Measurements from ENCODE around the gene SOCS1. TPM values are rescaled to one million over a fixed set of nuclear protein-coding genes. Genes with fewer than 3 reads are reported as not detected.

Gene SOCS1
- total RNA-seq, 2 donors from 2014 or later, result 16.9 to 22.6 TPM

DNA sequence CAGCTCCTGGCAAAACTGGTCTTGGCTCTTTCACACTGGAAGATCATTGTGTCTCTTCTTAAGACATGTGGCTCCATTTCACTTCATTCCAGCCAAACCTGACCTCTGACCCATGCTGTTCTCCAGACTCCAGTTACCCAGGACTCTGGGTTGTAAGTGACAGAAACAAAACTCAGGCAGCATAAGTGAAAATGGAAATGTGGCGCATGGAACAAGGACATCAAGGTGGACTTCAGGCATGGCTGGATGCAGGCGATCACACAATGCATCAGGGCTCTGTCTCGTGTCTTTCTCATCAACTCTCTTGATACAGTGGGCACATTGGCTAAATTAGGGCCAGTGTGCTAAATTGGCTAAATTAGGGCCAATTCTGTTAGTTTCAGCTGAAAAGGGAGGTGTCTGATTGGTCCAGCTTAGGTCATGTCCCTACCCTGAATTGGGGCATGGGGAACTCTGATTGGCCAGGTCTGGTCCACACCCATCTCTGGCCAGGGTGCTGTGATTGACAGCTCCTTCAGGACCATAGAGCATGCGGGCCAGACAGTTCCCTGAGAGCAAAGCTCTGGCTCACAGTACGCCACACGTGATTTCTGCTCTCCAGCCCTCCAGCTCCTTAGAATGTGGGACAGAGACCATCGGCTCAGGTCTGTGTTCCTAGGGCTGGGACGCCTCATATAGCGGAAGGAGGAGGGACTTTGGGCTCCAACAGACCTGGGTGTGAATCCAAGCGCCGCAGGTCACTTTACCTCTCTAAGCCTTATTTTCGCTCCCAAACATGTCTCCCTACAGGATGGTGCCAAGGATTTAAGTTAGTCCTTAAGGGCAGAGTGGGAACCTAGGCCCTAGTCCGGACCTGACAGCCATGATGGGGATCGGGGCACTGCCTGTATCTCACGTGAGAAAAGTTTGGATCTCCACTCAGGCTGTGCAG is 17.5 kb downstream of the SOCS1 start:
- no peaks in the 10 kb centered on the region for H3K27me3 ChIP-seq (replicated peaks; ENCODE audit: insufficient read depth)
- H3K4me1 ChIP-seq (ENCODE audit: control insufficient read depth in 1 of 2, low read depth in 2 of 2), result peaks cover 0 to 12% of the 10 kb centered on the region in 2 donors
- ATAC-seq (ENCODE audit: insufficient number of reproducible peaks, low FRiP score, low read depth) (no peak), DNase-seq (ENCODE audit: low spot score) (no peak)
- H3K4me3 ChIP-seq, result no peak overlapping the region
- no peak for TF ChIP-seq CTCF (IDR thresholded peaks at IDR 0.05)
- H3K9me3 ChIP-seq, result no peaks in the 10 kb centered on the region
- no peak overlapping the region for H3K27ac ChIP-seq
- H3K36me3 ChIP-seq, result no peaks in the 10 kb centered on the region

GRCh38 chr16:11236461-11237254 is 19.3 kb downstream of the SOCS1 start:
- Histone ChIP-seq H3K36me3 (no peaks in the 10 kb centered on the region), H3K4me3 (no peak overlapping the region), H3K4me1 (ENCODE audit: control insufficient read depth in 1 of 2, low read depth in 2 of 2) (peaks cover 5 to 23% of the 10 kb centered on the region in 2 donors), H3K27ac (no peak overlapping the region), H3K27me3 (replicated peaks; ENCODE audit: insufficient read depth) (no peaks in the 10 kb centered on the region), H3K9me3 (no peaks in the 10 kb centered on the region)
- no peak for TF ChIP-seq CTCF (IDR thresholded peaks at IDR 0.05)
- no peak for DNase-seq (ENCODE audit: low spot score)
- no peak for ATAC-seq (ENCODE audit: insufficient number of reproducible peaks, low FRiP score, low read depth)

DNA sequence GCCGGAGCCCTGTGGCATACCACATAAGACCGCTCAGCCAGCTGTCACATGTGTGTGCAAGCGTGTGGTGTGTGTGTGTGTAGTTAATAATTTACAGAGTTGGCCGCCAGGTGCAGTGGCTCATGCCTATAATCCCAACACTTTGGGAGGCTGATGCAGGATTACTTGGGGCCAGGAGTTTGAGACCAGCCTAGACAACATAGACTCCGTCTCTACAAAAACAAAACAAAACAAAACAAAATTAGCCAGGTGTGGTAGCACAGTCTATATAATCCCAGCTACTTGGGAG is 20.4 kb downstream of the SOCS1 start:
- H3K27me3 ChIP-seq (replicated peaks; ENCODE audit: insufficient read depth), result no peaks in the 10 kb centered on the region
- no peak overlapping the region for H3K4me3 ChIP-seq
- TF ChIP-seq CTCF (IDR thresholded peaks at IDR 0.05), result no peak
- no peak for ATAC-seq (ENCODE audit: insufficient number of reproducible peaks, low FRiP score, low read depth)
- H3K9me3 ChIP-seq, result no peaks in the 10 kb centered on the region
- H3K4me1 ChIP-seq (ENCODE audit: control insufficient read depth in 1 of 2, low read depth in 2 of 2), result peaks cover 5 to 16% of the 10 kb centered on the region in 2 donors
- DNase-seq (ENCODE audit: low spot score), result no peak
- H3K27ac ChIP-seq, result no peak overlapping the region
- no peaks in the 10 kb centered on the region for H3K36me3 ChIP-seq

DNA sequence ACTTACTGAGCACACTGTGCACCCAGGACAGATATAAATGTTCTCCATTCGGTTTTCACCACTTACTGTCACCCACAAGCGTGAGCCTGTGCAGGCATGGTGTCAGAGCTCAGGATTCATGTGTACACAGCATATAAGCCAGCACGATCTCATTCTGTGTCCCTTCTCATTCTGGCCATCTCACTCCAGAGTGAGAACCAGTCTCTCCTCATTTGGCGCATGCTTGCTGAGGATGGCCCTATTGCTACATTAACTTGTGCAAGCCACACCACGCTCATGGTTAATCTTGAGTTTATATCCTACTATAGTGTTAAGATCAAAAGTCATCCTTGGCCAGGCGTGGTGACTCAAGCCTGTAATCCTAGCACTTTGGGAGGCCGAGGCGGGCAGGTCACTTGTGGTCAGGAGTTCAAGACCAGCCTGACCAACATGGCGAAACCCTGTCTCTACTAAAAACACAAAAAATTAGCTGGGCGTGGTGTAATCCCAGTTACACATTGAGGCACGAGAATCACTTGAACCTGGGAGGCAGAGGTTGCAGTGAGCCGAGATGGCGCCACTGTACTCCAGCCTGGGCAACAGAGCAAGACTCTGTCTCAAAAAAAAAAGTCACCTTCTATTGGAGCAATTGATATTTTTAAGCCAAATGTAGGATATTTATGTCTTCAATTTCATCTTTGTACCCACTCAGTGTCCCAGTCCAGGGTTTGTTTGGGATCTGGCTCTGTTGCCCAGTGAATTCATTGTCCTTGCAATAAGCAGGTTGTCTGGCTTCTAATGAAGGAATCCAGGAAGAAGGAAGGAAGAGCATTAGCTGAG is 20.9 kb downstream of the SOCS1 start:
- no peaks in the 10 kb centered on the region for H3K27me3 ChIP-seq (replicated peaks; ENCODE audit: insufficient read depth)
- no peak for ATAC-seq (ENCODE audit: insufficient number of reproducible peaks, low FRiP score, low read depth)
- H3K4me3 ChIP-seq, result no peak overlapping the region
- peaks cover 5 to 11% of the 10 kb centered on the region in 2 donors for H3K4me1 ChIP-seq (ENCODE audit: control insufficient read depth in 1 of 2, low read depth in 2 of 2)
- TF ChIP-seq CTCF (IDR thresholded peaks at IDR 0.05), result no peak
- no peak overlapping the region for H3K27ac ChIP-seq
- DNase-seq (ENCODE audit: low spot score), result no peak
- H3K9me3 ChIP-seq, result no peaks in the 10 kb centered on the region
- no peaks in the 10 kb centered on the region for H3K36me3 ChIP-seq
